ENCODE data around the gene CYBB. TPM values are rescaled to one million over a fixed set of nuclear protein-coding genes. Genes with fewer than 3 reads are reported as not detected.

CYBB gene
- total RNA-seq, 1 donor = not detected

DNA sequence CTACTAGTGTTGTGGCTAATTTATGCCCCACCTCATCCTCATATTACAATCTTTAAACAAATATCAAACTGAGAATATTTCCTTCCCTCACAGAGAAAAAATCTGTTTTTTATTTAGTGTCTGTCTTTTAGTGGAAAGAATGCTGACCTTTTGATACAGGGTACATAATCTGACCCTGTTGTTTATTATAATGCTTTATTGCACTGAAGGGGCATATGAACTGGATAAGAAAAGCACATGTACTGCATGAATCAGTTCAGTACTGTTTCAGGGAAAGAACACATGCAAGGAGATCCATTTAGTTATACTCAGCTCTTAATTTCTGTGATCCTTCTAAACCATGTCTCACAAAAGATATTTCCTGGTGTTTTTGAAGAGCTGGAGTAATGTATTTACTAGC, 83.0 kb downstream of the CYBB start:
- no peak overlapping the region for H3K4me3 ChIP-seq (ENCODE audit: low read depth, low read length)
- DNase-seq (ENCODE audit: low read depth) = no peak
- TF ChIP-seq, protein P1, sequence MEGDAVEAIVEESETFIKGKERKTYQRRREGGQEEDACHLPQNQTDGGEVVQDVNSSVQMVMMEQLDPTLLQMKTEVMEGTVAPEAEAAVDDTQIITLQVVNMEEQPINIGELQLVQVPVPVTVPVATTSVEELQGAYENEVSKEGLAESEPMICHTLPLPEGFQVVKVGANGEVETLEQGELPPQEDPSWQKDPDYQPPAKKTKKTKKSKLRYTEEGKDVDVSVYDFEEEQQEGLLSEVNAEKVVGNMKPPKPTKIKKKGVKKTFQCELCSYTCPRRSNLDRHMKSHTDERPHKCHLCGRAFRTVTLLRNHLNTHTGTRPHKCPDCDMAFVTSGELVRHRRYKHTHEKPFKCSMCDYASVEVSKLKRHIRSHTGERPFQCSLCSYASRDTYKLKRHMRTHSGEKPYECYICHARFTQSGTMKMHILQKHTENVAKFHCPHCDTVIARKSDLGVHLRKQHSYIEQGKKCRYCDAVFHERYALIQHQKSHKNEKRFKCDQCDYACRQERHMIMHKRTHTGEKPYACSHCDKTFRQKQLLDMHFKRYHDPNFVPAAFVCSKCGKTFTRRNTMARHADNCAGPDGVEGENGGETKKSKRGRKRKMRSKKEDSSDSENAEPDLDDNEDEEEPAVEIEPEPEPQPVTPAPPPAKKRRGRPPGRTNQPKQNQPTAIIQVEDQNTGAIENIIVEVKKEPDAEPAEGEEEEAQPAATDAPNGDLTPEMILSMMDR (IDR thresholded peaks at IDR 0.05; ENCODE audit: insufficient read depth, low read length) = no peak

Other genes starting within 250 kb of the CYBB start
- gene LANCL3, start 208.4 kb upstream of the CYBB start, total RNA-seq (ENCODE audit: low replicate concordance) = 0.18 TPM in 1 of 2 replicates, not detected in the other
- gene XK, start 94.3 kb upstream of the CYBB start, total RNA-seq (ENCODE audit: low replicate concordance) = 0.09 TPM in 1 of 2 replicates, not detected in the other
- gene DYNLT3, start 67.5 kb downstream of the CYBB start, total RNA-seq (ENCODE audit: low replicate concordance) = 19.4 and 64.2 TPM in 2 replicates
- gene SYTL5, start 226.5 kb downstream of the CYBB start, total RNA-seq (ENCODE audit: low replicate concordance) = 0.08 and 0.36 TPM in 2 replicates